M059J (cell line): ENCODE results near the gene CBLB. TPM values are rescaled to one million over a fixed set of nuclear protein-coding genes. Genes with fewer than 3 reads are reported as not detected.

ENCODE experiments used
- DNase-seq: peaks from one replicate; pipeline ENCODE4 v3.0.0-alpha.2; 2012; ENCODE audit warnings: low read depth
- total RNA-seq: library from RNA; depleted of rRNA; stranded (reverse); fragments of >200 nt; shearing (Covaris generic); gene quantifications from 2 replicates; pipeline ENCODE4 v1.2.3, GENCODE V29; 2014

The CBLB gene
- total RNA-seq, 1 experiment from 2014 or later = 11.4 TPM

DNA sequence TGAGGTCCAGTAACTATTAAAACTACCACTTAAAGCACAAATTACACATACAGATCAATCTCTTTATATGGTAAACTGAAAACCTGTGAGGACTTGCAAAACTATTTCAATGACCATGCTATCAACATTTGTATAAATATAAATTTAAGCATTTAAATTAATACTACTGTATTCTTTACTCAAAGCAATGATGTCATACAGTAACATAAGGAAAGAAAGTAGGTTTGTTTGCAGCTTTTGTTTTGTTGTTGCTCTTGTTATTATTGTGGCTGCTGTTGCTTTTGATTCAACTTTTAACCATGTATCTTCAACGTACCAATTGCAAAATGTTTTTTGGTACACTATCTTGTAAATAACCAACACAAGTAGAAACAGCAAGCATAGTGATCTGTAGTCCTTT lies 22.0 kb downstream of the CBLB start:
- DNase-seq = no peak

DNA sequence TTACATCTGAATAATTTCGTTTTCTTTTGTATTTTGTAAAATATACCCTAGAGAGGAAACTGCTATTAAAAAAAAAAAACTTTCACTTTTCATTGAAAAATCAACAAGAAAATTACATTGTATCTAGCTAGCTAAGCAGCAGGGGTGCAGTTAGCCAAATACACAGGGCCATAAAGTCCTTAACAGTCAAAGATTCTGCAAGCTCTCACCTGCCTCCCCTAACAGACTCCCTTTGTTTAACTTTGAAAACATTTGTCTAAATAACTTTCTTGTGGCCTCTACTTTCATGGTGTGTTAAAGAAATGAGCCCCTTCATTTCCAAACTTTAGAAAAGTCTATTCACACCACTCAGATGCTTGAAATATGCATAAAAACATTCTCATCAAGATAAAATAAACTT lies 23.3 kb downstream of the CBLB start:
- no peak for DNase-seq

DNA sequence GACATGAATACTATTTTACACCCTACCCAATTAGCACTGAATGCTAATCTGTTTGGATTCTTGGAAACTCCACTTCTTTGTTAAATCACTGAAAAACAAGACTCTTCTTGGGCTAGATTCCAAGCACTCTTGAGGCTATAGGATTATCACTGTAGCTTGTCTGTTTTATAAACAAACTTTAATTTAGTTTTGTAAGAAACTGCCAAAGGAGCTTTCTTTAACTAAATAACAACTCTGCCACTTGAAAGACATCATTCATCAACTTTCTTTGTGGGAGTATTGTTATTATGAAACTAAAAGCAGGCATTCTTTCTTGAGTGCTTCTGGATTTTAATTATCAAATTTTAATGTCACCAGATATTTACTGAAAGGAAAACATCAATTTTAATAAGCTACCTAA lies 24.1 kb downstream of the CBLB start:
- DNase-seq = peak; percentile 25

DNA sequence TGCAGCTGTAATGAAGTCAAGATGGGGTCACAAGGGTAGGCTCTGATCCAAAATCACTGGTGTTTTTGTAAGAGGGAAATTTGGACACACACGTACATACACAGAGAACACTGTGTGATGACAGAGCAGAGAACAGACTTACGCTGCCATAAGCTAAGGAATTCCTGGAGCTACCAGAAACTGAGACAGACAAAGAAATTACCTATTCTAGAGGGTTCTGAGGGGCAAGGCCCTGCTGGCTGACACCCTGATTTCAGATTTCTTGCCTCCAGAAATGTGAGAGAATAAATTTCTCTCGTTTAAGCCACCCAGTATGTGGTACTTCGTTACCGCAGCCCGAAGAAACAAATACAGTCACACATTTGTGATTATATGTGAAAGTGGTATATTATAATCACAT lies 24.8 kb downstream of the CBLB start:
- no peak for DNase-seq

DNA sequence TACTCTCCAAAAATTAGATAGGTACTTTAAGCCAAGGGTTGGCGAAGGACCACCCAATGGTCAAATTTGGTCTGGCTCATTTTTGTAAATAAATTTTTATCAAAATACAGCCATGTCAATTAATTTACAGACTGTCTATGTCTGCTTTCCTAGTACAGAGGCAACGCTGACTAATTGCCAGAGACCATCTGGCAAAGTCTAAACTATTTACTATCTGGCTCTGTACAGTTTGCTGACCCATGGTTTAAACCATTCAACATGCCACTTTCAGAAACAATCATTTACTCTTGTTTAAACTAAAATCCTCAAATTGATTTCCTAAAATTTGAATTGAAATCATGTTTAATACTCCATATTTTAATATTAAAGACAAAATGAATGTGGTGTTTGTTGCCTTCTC lies 25.9 kb downstream of the CBLB start:
- no peak for DNase-seq

DNA sequence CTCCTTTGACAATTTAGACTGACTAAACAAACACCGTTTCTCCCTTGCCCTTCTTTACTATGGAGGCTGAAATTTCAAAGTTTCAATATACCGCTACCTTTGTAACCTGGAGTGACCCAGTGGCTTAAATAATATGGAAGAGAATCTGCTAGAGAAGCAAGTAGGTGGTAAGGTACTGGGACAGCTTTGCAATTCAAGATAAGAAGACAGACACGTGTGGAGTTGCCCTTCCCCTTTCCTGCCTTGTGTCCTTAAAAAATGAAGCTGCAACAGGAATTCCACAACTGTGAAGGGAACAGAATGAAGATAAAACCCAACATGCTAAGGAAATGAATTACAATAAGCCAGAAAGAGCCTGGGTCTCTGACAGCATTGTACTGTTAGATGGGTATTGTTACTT lies 26.4 kb downstream of the CBLB start:
- no peak for DNase-seq

DNA sequence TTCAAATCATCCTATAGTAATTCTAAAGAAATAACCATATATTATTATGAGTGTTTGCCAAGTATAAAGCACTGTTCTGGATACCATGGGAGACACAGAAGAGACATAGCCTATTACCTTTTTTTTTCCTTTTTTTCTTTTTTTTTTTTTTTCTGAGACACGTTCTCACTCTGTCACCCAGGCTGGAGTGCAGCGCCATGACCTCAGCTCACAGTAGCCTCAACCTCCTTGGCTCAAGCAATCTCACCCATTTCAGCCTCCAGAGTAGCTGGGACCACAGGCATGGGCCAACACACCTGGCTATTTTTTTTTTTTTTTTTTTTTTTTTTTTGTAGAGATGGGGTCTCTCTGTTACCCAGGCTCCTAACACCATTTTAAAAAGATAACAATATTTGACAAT lies 30.9 kb downstream of the CBLB start:
- no peak for DNase-seq

DNA sequence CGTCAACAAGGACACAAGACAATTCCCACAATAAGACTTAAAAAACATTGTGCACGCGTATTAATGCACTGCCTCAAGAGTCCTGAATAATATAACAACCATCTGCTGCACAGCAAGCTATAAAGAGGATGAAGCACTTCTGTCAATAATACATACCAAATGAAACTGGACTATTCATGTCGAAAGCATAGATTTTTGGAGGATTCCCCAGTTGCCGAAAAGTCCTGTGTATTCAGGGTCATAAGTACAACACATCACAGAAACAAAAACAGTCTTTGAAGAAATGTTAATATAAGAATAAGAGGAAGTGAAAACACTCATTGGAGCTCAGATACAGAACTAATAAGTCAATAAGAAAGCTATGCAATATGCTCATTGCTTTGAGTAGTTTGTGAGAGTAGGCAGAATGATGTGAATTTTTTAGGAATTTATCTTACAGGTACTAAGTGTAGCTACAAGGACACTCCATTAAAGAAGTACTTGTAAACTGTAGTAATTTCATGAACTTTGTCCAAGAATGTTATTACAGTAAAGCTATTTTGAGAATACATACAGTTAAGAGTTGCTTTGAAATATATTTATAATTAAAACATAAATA lies 31.6 kb downstream of the CBLB start:
- no peak for DNase-seq

DNA sequence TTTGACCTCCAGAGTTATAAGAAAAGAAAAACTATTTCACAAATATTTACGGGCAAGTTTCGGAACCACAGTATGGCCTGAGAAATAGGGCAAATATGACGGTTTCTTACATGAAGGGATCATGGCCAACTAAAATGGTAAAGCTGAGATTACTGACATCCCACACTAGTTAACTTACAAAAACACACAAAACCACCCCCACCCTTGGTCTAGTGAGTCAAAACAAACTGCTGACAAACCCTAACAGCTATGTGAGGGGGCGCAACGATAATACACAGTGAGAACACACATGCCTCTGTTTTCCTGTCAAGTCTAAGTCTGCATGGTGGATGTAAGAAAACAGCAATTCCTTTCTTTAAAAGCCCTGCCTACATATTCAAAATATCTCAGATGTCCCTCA lies 32.3 kb downstream of the CBLB start:
- no peak for DNase-seq

DNA sequence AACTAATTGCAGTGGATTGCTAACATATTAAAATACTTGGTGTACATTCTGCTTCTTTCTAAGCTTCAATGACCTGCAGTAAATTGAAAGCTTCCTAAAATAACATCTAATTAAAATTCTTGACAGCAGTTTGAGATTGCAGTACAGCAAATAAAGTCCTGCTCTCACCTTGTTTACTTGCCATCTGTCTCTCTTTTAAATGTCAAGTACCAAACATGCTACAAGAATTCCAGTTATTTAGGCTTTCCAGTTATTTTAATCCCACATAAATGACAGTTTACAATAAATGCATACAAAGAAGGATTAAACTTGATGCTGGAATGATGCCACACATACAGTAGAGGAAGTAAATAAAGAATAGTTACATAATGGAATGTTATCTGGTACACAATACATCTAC lies 33.2 kb downstream of the CBLB start:
- DNase-seq = peak; percentile 29

DNA sequence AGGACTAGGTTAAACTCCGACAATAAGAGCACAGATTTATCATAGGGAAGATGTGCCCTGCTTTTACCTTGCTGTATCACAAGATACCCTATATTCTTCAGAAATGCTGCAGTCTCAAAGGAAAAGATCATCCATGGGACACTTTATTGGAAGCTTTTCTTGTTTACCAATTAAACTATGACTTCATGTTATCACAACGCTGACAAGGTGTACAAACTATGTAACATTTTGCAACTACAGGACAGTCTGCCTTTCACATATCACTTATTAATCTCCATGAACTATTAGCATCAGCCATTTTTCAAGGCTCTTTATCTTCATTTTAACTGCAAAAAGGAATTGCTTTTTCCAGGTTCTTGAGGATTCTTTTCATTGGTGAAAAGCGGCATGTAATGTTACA lies 34.0 kb downstream of the CBLB start:
- no peak for DNase-seq

DNA sequence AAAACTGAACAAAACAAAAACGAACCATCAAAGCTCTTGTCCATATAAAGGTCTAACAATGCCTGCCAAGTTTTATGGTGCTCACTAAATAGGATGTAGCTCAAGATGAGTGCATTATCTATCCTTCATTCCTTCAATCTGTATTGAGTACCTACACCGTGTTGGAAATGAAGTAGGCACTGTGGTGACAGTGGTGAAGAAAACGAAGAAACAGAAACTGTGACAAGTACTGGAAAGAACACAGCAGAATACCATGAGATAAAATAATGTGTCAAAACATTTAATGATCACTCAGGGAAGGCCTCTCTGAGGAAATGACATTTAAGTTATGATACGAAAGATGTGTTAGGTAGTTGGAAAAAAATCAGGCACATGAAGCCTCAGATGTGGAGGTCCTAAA lies 36.2 kb downstream of the CBLB start:
- no peak for DNase-seq

DNA sequence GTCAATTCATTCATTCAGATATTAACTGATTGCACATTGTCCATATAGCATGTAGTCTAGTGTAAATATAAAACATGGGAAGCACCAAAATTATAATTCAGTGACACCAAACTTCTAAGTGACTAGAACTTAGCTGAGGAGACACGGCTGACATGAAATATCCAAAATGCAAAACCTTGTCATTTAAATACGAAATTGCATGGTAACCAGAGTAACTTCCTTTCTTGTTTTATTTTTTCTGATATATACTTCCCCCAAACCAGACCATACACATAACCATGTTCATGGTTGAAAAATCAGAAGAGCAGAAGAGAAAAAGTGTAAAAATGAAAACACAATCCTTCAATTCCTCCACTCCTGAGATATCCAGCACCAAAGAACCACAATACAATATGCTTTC lies 38.0 kb downstream of the CBLB start:
- no peak for DNase-seq

DNA sequence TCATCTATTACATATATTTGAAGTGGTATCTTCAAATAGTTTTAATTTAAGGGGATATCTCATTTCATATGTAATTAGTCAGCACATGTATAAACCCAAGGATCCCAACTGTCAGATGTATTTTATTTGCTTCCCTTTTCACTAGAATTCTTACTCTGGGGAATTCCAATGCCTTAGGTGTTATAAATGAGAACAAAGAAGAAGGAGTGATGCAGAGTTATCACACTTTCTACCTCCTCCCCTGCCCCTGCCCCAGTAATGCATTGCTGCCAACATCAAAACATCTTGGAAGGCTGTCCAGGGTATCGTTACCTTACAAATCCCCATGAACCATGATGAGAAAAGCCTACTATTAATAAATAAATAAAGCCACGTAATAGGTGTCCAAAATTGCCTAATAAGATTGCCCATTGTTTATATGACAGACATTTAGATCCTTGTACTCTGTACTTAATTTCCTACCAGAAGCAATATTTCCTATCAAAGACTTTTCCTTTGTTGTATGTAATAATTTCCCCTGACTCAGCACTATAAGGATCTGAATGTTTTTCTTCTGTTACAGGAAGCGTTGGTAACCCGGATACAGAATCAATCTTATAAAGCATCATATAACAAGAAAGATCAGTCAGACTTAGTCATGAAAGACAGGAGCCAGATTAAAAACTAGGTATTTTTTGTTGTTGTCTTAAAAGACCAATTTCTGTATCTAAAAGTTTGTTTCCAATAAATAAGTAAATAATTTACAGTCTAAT lies 38.8 kb downstream of the CBLB start:
- peak; percentile 77 for DNase-seq

DNA sequence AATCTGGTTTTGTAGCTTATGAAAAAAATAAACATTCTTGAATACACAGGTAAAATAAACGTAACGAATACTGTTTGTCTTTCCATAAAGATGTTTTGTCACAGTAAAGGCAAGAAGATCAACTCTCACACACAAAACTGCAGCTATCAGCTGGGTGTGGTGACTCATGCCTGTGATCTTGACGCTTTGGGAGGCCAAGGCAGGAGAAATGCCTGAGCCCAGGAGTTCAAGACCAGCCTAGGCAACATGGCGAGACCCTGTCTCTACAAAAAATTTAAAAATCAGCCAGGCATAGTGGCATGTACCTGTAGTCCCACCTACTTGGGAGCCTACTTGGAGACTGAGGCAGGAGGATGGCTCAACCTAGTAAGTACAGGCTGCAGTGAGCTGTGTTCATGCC lies 39.6 kb downstream of the CBLB start:
- peak; percentile 49 for DNase-seq

DNA sequence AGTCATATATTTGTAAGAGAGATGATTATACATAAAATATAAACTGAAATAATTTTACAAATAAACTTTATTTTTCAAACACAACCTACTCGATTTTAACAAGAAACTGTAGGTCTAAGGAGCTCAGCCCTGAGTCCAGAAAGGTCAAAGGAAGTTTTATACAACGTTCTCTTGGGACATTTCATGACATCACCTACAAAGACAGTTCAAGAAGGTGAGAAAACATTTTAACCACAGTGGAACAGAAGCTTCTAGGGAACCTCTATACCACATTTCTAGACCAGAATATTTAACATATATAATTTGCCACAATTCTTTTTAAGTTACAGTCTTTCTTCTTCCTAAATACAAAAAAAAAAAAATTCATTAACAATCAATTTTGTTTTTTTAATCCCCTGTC lies 40.1 kb downstream of the CBLB start:
- no peak for DNase-seq

DNA sequence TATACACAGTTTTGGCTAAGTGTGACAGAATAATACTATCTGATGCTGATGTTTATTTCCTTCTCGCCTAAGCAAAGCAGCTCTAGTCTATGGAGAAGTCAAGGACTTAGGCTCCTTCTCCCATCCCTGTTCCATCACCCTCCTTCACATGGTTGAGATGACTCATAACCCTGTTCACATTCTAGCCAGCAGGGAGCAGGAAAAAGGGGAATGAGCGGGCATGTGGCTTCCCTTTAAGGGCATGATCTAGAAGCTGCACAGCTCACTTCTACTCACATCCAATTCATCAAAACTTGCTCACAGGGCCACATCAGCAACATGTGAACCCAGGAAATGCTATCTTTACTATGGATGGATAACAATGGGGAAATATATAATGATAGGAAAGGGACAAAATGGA lies 40.9 kb downstream of the CBLB start:
- DNase-seq = peak; percentile 93

DNA sequence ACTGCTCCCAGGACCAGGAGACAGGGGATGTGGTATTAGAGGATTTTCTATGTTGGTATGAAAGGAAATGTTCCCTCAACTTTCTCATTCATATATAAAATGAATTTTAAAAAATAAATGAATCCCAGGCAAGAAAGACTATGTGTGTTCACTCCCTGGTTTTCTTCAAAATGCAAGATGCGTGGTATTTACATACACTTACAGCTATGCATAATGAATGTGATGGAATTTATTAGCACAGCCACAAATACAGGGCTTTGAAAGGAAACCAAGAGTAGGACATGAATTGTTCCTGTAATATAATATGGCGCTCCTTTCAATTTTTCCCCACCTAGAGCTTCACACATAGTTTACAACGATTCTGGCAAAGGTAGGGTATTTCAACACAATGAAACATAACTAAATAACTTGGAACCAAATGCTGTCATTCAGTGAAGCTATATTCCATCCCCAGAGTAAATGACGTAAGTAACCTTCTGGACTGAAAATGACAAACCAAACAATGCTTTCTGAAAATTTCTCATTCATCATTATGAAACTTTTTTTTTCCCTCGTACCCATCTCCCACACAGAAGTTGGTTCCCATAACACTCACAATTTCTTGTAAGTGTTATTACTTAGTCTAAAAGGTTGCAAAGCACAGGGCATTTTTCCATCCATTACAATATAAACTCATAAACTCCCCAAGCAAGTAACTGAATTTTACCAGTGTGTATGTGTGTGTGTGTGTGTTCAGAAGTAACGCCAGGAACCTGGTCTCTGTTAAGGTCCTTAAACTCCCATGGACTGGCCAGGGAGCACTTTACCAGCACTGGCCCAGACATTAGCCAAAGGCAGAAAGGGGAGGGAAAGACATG lies 41.8 kb downstream of the CBLB start:
- DNase-seq = no peak

DNA sequence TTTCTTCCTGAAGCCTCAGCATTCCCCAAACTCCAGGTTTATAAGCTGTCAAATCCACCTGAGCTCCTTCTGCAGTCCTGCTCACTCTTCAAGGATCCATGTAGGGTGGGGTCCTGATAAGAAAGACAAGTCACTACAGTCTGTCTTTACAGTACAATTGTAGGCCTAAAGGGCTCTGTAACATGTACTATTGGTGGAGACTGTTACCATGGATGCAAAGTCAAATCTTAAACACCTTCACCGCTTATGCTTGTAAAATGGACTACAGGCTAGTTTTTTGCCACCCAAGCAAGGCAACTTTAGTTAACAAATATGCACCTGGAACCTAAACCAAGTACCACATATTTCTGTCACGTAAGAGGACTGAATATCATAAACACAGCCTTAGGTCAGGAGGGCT lies 44.7 kb downstream of the CBLB start:
- DNase-seq = peak; percentile 60

DNA sequence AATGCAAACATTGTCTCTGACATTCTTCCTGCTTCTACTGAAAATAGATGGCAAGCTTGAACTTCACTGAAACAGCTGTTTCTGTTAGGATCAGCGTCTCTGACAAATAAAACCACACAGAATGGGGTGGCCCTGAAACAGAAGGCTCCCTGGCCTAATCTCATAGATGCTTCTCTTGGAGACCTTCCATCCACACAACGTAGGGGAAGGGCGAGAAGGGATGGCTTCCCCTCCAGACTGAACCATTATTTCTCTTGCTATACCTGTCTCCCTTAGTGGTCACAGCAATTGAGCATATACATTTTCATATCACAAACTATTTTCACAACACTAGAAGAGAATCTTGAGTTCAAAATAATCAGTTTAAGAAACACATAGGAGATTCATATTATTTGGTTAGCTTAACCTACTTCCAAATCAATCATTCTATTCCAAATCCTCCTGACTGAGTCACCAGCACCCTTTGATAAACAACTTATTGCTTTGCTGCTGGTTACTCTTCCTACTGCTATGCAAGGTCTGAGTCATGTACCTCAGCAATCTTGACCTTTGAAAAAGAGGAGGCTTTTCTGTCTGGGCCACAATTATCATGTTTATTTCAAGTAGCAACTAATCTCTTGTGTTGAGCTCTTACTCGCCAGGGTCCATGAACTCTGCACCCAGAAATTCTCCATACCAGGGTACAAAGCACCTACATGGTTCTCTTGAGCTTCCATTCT lies 45.5 kb downstream of the CBLB start:
- peak; percentile 98 for DNase-seq

DNA sequence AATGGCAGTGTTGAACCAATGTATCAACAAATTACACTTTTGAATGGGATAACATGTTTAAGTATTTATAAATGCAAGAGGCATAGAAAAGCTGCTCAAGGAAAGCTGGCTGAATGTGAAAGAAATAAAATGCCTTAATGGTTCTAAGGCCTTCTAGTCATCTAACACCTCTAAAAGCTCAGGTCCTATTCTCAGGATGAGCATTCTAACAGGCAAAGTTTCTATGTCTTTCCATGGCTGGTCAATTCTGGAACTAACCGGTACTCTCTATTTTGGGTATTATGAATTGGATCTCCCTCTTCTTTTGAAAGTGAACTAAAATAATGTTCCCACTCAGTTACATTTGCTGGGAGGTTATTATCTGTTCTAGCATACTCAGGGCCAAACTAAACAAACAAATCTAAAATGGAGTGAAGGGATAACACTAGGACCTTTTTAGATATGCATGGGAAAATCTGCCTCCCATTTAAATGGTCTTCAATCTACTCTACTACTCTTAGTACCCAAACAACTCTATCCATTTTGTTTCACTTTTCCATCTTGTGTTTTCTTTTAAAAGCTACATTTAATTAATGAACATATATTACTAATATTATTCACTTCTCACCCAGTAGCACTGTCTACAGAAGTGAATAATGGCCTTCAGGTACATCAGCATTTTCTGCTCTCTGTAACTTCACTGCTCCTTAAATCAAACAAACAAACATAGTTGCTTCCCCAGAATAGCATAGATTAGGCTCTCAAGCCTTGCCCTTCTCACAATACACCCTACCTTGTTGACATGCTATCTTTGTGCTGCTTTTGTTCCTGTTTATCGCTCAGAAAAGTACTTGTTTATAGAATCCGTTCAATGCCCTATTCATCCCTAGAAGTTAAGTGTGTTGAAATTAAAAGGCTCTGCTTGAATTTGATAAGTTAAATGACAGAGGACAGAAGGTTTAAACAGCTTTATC lies 46.4 kb downstream of the CBLB start:
- DNase-seq = no peak
